Thyroid gland (tissue), 4 donors: ENCODE results near the gene EIF3D. TPM values are rescaled to one million over a fixed set of nuclear protein-coding genes. Genes with fewer than 3 reads are reported as not detected.
A peak's percentile ranks its signal among the peaks of the same experiment; 100 is the strongest.

Experiments used
- DNase-seq, 2 donors: peaks; one replicate each; pipeline ENCODE4 v3.0.0-alpha.2; 2019
- H3K27ac ChIP-seq, 3 donors: fragments of 200-600 bp; sonication (generic); 1 replicate in 2 of 3; 2 replicates in 1 of 3; pipeline ENCODE4 v1.5.1; 2016 to 2019; ENCODE audit warnings: mild to moderate bottlenecking in 1 of 3, moderate library complexity in 1 of 3
- H3K27me3 ChIP-seq: fragments of 200-600 bp; sonication (generic); one replicate; pipeline ENCODE4 v1.5.1; 2019
- H3K36me3 ChIP-seq, 2 donors: fragments of 200-600 bp; sonication (generic); one replicate each; pipeline ENCODE4 v1.5.1; 2016 to 2019
- H3K4me1 ChIP-seq, 2 donors: fragments of 200-600 bp; sonication (generic); one replicate each; pipeline ENCODE4 v1.5.1; 2017 to 2019
- H3K4me3 ChIP-seq, 3 donors: fragments of 200-600 bp; sonication (generic); replicated peaks in 1 of 3; 1 replicate in 2 of 3; 2 replicates in 1 of 3; pipeline ENCODE4 v1.5.1; 2016; ENCODE audit warnings: mild to moderate bottlenecking in 1 of 3
- H3K9me3 ChIP-seq: fragments of 200-600 bp; sonication (generic); one replicate; pipeline ENCODE4 v1.5.1; 2017
- CTCF ChIP-seq, 6 experiments: fragments of 200-600 bp in 3 of 6; fragments of 450-650 bp in 3 of 6; sonication (generic) in 3 of 6; IDR thresholded peaks; one replicate each; pipeline ENCODE4 v1.5.1; 2016 to 2019; ENCODE audit warnings: antibody characterized with exemption in 6 of 6, mild to moderate bottlenecking in 2 of 6, inconsistent platforms in 1 of 6, moderate library complexity in 1 of 6
- POLR2A ChIP-seq, 2 donors: fragments of 450-650 bp; IDR thresholded peaks; one replicate each; pipeline ENCODE4 v1.6.1; 2017; ENCODE audit warnings: antibody characterized with exemption in 2 of 2, mild to moderate bottlenecking in 2 of 2, moderate library complexity in 1 of 2
- WGBS, 2 donors: methylation state at CpG; one replicate each; pipeline ENCODE4 v1.1.5; 2017; 5-methylcytosine and 5-hydroxymethylcytosine counted together
- intact Hi-C: fragments of 100-400 bp; cut with DNase I; formaldehyde crosslinking; loops from one replicate; pipeline ENCODE4 v1.15.1; 2023
- total RNA-seq, 4 donors: library from RNA; depleted of rRNA; stranded (reverse); fragments of >200 nt; gene quantifications; one replicate each; pipeline ENCODE4 v1.2.3, GENCODE V29; 2016

EIF3D gene
- total RNA-seq, 4 donors from 2014 or later = 213 to 427 (median 309) TPM

- no peak overlapping the region for H3K4me3 ChIP-seq
- peaks cover 0 to 5% of the 10 kb centered on the region in 2 donors for H3K4me1 ChIP-seq
- no peaks in the 10 kb centered on the region for H3K27me3 ChIP-seq
- H3K36me3 ChIP-seq = no peaks in the 10 kb centered on the region
- 88 to 90% methylated on average over 13 of the region's 13 CpGs for whole genome bisulfite sequencing, 2 donors
- intact Hi-C loops = no loop called here
- TF ChIP-seq POLR2A (IDR thresholded peaks at IDR 0.05) = no peak
- peak in 5 of 6 experiments; percentile 30 to 66 (median 55) for TF ChIP-seq CTCF (IDR thresholded peaks at IDR 0.05)
- DNase-seq = peak; percentile 47 to 58
- H3K9me3 ChIP-seq = no peaks in the 10 kb centered on the region
- no peak overlapping the region for H3K27ac ChIP-seq
Observed at GRCh38 chr22:36486619-36487384, 42.2 kb downstream of the EIF3D start.

GRCh38 chr22:36481393-36482168 is 47.4 kb downstream of the EIF3D start, which contains the start of gene TXN2:
TXN2 (minus strand) TSS chr22:36481640; CDS start chr22:36480837, 803 bp downstream.
- Histone ChIP-seq H3K4me3 (peak within 1 kb of the TSS; percentile 37 to 83 (median 60)), H3K36me3 (peaks cover 15 to 20% of the 10 kb centered on the region in 2 donors), H3K27me3 (no peaks in the 10 kb centered on the region), H3K4me1 (peaks cover 8 to 12% of the 10 kb centered on the region in 2 donors), H3K27ac (peak within 1 kb of the TSS; percentile 98 to 99 (median 98)), H3K9me3 (no peaks in the 10 kb centered on the region)
- 0 to 1% methylated on average over 59 to 62 of the region's 62 CpGs for WGBS, 2 donors
- TF ChIP-seq POLR2A (IDR thresholded peaks at IDR 0.05) = peak; percentile 39 to 87
- no peak for TF ChIP-seq CTCF (IDR thresholded peaks at IDR 0.05)
- DNase-seq = peak; percentile 98 to 99
- intact Hi-C loops = no loop called here

- no peaks in the 10 kb centered on the region for H3K27me3 ChIP-seq
- WGBS, 2 donors = 18% methylated on average over 9 of the region's 9 CpGs
- peaks cover 8 to 12% of the 10 kb centered on the region in 2 donors for H3K4me1 ChIP-seq
- no peaks in the 10 kb centered on the region for H3K9me3 ChIP-seq
- TF ChIP-seq CTCF (IDR thresholded peaks at IDR 0.05) = no peak
- TF ChIP-seq POLR2A (IDR thresholded peaks at IDR 0.05) = no peak
- peaks cover 21 to 26% of the 10 kb centered on the region in 2 donors for H3K36me3 ChIP-seq
- peak overlapping the region; percentile 37 to 83 (median 60) for H3K4me3 ChIP-seq
- intact Hi-C loops = no loop called here
- H3K27ac ChIP-seq = peak overlapping the region; percentile 98 to 99 (median 98)
- no peak for DNase-seq
Observed at GRCh38 chr22:36480941-36481392, 48.0 kb downstream of the EIF3D start.

- DNase-seq = no peak
- intact Hi-C loops = no loop called here
- WGBS, 2 donors = 97% methylated on average over 4 of the region's 4 CpGs
- no peak overlapping the region for H3K4me3 ChIP-seq
- H3K4me1 ChIP-seq = peaks cover 8 to 12% of the 10 kb centered on the region in 2 donors
- TF ChIP-seq CTCF (IDR thresholded peaks at IDR 0.05) (no peak), POLR2A (IDR thresholded peaks at IDR 0.05) (no peak)
- H3K36me3 ChIP-seq = peaks cover 36 to 46% of the 10 kb centered on the region in 2 donors
- H3K27ac ChIP-seq = no peak overlapping the region
- H3K27me3 ChIP-seq = no peaks in the 10 kb centered on the region
- H3K9me3 ChIP-seq = no peaks in the 10 kb centered on the region
Observed at GRCh38 chr22:36478966-36479365, 50.0 kb downstream of the EIF3D start.
